Left ventricle myocardium inferior (tissue), 1 donor: ENCODE data around the gene UBE2S. TPM values are rescaled to one million over a fixed set of nuclear protein-coding genes. Genes with fewer than 3 reads are reported as not detected.

Experiments used
- DNase-seq: peaks from one replicate; pipeline ENCODE4 v3.0.0-alpha.2; 2020
- H3K27ac ChIP-seq: fragments of 200-600 bp; replicated peaks from 2 replicates; pipeline ENCODE4 v1.8.0; 2021
- H3K27me3 ChIP-seq: fragments of 200-600 bp; 2 replicates; pipeline ENCODE4 v1.8.0; 2021; ENCODE audit warnings: low read depth
- H3K36me3 ChIP-seq: fragments of 200-600 bp; 2 replicates; pipeline ENCODE4 v1.8.0; 2021
- H3K4me1 ChIP-seq: fragments of 200-600 bp; 2 replicates; pipeline ENCODE4 v1.8.0; 2021
- H3K4me3 ChIP-seq: fragments of 200-600 bp; 2 replicates; pipeline ENCODE4 v1.8.0; 2021; ENCODE audit warnings: mild to moderate bottlenecking, moderate library complexity
- H3K9me3 ChIP-seq: fragments of 200-600 bp; replicated peaks from 2 replicates; pipeline ENCODE4 v1.8.0; 2021
- CTCF ChIP-seq: fragments of 200-600 bp; IDR thresholded peaks from 2 replicates; pipeline ENCODE4 v1.8.0; 2021; ENCODE audit warnings: antibody characterized with exemption, mild to moderate bottlenecking, borderline replicate concordance
- intact Hi-C: fragments of 100-400 bp; cut with micrococcal nuclease; formaldehyde crosslinking; loops from one replicate; pipeline ENCODE4 v1.11.0; 2022
- total RNA-seq: library from RNA; stranded (reverse); fragmentation: NEBNext Ultra II Directional; extraction: Animal tissue kit (Norgen Biotek cat#: 25700); gene quantifications from one replicate; pipeline ENCODE4 v1.2.1, GENCODE V29; 2021
- donor health status: DM: no; HTN: yes; CAD: no; lungs with severe emphysema.

Gene UBE2S
- total RNA-seq, 1 donor from 2014 or later: 33.2 TPM

- no peak overlapping the region for H3K4me3 ChIP-seq
- H3K4me1 ChIP-seq: peaks cover under 1% of the 10 kb centered on the region
- no peak overlapping the region for H3K27ac ChIP-seq
- H3K27me3 ChIP-seq: no peaks in the 10 kb centered on the region
- no peak for TF ChIP-seq CTCF
- intact Hi-C loops: no loop called here
- H3K9me3 ChIP-seq: no peaks in the 10 kb centered on the region
- no peak for DNase-seq
- peaks cover 38% of the 10 kb centered on the region for H3K36me3 ChIP-seq
These were observed 7.1 kb downstream of the UBE2S start for GRCh38 chr19:55400281-55401087.

GRCh38 chr19:55398200-55398925, 9.2 kb downstream of the UBE2S start:
- H3K27me3 ChIP-seq: no peaks in the 10 kb centered on the region
- DNase-seq: no peak
- no peak overlapping the region for H3K27ac ChIP-seq
- H3K4me1 ChIP-seq: no peaks in the 10 kb centered on the region
- intact Hi-C loops: no loop called here
- peaks cover 27% of the 10 kb centered on the region for H3K36me3 ChIP-seq
- no peaks in the 10 kb centered on the region for H3K9me3 ChIP-seq
- TF ChIP-seq CTCF: no peak
- H3K4me3 ChIP-seq: no peak overlapping the region

GRCh38 chr19:55392820-55393761, 14.5 kb downstream of the UBE2S start:
- intact Hi-C loops: no loop called here
- Histone ChIP-seq H3K4me3 (no peak overlapping the region), H3K27ac (no peak overlapping the region), H3K36me3 (peaks cover 39% of the 10 kb centered on the region), H3K27me3 (no peaks in the 10 kb centered on the region), H3K4me1 (peaks cover 30% of the 10 kb centered on the region), H3K9me3 (no peaks in the 10 kb centered on the region)
- TF ChIP-seq CTCF: no peak
- DNase-seq: no peak

GRCh38 chr19:55391702-55392615, 15.6 kb downstream of the UBE2S start:
- H3K27me3 ChIP-seq: no peaks in the 10 kb centered on the region
- peaks cover 41% of the 10 kb centered on the region for H3K4me1 ChIP-seq
- H3K9me3 ChIP-seq: no peaks in the 10 kb centered on the region
- no peak overlapping the region for H3K4me3 ChIP-seq
- peaks cover 50% of the 10 kb centered on the region for H3K36me3 ChIP-seq
- no peak for TF ChIP-seq CTCF
- H3K27ac ChIP-seq: no peak overlapping the region
- no peak for DNase-seq
- intact Hi-C loops: no loop called here
